T follicular helper cell (primary cell): Measurements from ENCODE around the gene SEMG2.

Experiments used
- DNase-seq: peaks from one replicate; pipeline ENCODE4 v3.0.0-alpha.2; 2020; ENCODE audit warnings: low read depth

SEMG2 gene

DNA sequence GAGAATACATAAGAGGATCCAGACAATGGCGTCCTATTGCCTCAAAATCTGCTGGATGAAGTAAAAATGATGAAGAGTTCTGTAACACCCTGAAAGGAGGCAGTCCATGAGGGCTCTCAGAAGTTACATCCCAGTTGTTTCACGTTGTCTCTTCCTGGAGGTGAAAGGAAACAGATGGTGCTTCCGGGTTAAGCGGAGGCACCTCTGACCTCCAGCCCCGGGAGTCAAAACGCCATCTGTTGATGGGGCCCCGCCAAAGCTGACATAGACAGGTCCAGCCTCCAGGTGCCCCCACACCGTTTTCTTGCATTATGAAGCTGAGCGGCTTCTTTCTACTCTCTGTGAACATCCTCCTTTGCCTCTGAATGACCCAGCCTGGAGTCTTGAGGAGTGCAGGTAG is 9.5 kb downstream of the SEMG2 start:
- no peak for DNase-seq

DNA sequence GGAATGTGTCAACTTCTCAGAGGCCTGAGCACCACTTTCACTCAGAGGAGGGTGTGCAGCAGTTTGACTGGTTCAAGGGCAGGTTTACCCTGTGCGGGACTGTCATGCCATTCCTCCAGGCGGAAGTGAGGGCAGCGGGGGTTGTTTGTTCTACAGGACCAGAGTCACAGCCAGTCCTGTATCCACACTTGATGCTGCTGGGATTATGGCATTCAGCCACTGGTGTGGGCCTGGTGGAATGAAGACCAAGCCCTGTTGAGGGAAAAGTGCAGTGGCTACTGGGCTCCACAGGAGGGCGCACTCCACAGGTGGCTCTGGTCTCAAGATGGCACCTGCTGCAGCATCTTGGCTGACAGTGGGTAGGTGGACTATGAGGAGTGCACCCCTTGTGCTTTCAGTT is 14.8 kb downstream of the SEMG2 start:
- no peak for DNase-seq

DNA sequence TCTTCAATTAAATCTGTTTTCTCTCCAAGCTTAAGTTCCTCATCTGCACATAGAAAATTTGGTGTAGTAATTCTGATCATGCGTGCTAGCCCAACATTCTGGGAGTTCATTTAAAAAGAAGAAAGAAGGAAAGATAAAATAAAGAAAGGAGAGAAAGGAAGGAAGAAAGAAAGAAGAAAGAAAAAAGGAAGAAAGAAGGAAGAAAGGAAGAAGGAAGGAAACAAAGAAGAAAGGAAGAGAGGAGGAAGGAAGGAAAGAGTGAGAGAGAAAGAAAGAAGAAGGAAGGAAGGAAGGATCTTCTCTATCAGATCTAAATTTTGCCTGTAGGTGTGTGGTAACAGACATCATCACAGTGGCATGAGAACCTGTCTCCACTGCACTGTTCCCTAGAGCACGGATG is 17.0 kb downstream of the SEMG2 start:
- DNase-seq: no peak

DNA sequence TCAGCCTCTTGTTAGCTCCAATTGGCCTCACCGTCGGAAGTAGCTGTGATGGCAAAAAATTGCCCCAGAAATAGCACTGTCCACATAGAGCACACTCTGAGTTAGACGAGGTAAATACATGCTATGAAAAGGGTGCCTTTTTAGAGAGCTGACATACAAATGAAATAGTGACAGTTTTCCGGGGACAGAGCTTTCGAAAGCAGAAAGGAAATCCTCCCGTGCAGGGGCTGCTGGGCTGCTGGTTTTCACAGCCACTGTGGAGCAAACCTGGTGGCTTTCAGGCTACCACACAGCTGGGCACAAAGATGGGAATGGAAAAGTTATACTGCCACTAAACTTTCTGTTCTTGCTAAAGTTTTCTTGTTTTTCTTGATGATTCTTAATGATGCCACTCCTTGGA is 24.9 kb downstream of the SEMG2 start:
- no peak for DNase-seq

DNA sequence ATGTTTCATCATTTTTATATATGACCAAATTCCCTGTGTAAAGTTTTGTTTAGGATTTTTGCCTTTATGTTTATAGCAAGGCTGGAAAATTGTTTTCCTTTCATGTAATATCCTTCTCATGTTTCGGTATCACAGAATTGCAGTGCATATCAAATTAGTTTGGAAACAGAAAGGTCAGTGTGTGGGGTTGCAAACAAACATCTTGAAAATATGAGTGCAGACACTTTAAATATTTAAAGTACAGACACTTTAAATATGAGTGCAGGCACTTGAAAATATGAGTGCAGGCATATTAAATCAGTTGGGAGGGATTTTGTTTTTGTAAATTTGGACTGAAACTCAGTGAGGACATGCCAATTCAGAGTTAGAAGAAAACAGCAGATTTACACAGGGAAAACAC is 26.7 kb downstream of the SEMG2 start:
- no peak for DNase-seq

DNA sequence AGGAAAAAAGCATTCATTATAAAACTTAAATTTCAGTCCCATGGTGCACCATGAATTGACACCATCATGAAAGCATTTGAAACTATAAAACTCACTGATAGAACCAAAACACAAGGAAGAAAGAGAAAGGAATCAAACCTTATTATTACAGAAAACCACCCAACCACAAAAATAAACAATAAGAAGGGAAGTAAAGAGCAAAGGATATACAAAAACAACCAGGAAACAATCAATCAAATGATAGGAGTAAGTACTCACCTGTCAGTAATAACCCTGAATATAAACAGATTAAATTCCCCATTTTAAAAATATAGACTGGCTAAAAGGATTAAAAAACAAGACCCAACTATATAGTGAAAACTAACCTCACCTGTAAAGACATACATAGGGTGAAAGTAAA is 27.4 kb downstream of the SEMG2 start:
- no peak for DNase-seq

DNA sequence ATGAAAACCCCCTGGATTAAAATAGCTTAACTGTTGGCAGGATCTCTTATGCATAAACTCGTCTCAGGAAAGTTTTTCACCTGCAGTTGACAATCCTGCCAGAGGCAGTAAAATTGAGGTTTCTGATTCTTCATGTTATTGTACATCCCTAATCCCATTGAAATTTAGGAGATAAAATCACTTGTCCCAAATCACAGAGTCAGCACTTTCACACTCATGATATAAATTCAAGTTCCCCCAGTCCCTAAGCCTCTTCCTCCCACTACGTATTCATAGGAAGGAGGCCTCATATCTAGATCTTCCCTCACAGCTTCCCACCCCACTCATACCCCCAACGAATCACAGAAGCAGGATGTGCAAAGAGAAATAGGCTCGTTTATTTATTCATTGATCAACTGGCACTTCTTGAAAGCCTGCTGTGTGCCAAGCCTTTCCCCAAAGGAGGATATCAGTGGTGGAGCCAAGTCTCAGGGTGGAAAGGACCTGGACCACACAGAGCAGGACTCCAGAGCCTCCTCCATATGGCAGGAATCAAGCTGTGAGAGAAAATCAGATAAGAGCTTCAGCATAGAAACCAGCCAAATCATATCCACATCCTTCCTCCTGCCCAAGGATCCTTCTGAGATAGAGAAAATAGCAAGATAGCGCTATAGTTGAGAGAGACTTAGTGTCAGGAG is 30.8 kb downstream of the SEMG2 start:
- DNase-seq: no peak

DNA sequence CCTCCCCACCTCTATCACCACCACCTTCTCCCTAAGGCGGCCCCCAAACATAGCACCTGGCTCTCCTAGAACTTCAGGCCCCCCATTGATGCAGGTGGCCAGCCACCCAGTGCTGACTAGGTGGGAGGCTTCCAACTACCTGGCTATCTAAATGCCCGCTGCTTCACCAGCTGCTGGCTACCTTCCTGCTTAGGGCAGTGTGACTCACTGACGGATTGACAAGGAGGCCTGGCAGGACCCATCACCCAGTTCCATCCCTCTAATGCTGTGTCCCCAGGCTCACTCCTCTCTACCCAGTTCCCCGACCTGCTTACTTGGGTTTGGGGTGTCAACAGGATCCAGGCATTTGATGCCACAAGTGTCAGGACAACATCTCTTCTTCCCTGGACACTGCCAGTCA is 32.1 kb downstream of the SEMG2 start:
- DNase-seq: no peak

DNA sequence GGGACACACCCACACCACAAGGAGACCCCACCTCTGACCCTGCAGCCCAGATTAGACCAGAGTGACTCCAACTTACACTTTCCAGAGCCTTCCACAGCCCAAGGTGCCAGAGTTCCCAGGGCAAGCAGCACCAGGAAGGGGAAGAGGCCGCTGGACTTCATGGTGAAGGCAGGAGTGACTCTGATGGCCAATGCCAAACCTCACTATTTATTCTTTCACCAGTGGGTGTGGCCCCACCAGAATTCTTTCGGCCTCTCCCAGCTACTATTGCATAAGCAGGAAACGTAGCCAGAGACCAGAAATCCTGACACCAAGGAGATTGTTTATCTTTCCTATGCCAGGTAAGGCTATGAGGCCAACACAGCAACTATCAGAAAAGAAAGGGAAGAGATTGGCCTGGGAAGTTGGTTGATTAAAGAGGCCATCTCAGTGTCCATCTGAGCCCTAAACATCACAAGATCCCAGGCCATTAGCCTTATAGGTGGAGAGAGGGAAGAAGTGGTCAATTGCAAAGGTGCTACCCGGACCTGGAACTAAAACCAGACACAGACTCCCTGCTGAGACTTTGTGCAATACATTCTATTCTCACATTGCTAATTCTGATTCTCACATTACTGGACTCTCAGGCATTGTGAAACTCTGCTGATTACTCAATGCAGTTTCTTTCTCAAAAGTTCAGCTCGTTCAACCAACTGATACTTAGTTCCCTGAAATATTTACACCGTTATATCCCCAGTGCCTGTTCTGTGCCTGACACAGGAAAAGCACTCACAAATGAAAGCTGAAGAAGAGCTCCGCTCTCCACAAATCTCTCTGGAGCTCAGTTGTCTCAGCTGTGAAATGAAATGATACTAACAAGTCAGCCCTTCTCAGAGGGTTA is 33.5 kb downstream of the SEMG2 start, which contains the start of gene SLPI:
TSS of gene SLPI (minus strand) at position 182 of the 880 bp plus-strand sequence. CDS start at position 161, 21 bp downstream.
- no peak for DNase-seq

DNA sequence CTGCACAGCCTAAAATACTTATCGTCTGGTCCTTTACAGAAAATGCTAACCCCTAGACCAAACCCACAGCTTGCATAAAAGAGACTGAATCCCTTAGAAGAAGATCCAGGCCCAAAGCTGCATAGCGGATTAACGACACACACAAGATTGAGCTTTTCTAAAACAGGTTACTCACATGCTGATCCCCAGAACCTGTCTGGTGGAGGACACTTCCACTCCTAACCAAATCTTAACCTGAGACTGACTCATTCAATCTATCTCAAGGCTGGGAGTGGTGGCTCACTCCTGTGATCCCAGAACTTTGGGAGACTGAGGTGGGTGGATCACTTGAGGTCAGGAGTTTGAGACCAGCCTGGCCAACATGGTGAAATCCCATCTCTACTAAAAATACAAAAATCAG is 36.0 kb downstream of the SEMG2 start:
- no peak for DNase-seq

DNA sequence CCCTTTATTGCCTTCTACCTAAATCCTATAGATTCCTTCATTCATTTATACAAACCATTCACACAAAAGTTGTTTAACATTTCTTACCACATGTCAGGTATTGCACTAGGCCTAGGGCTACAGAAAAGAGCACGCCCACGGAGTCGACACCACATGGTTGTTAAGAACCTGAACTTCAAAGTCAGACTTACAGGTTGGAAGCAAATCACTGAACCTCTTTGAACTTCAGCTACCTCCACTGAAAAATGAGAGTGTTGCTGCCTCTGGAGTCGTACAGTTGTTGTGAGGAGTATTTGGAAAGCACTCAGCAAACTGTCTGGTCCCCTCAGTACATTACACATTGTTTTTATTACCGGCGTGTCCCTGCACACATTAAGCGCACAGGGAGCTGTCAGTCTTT is 36.5 kb downstream of the SEMG2 start:
- no peak for DNase-seq

DNA sequence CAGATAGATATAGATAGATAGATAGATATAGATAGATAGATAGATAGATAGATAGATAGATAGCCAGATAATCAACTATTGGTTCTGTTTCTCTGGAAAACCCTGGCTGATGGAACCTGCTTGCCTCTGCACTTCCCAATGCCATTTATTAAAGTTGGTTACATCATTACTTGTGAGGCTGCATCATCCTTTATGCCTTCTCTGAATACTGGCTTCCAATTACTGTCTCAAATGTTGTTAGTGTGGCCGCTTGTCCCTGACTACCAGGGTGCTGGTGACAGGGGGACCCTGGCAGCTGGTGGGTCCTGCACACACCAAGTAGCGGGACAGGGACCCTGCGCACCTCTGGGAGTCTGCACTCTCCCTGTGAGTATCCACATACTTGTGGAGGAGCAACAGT is 37.1 kb downstream of the SEMG2 start:
- no peak for DNase-seq

DNA sequence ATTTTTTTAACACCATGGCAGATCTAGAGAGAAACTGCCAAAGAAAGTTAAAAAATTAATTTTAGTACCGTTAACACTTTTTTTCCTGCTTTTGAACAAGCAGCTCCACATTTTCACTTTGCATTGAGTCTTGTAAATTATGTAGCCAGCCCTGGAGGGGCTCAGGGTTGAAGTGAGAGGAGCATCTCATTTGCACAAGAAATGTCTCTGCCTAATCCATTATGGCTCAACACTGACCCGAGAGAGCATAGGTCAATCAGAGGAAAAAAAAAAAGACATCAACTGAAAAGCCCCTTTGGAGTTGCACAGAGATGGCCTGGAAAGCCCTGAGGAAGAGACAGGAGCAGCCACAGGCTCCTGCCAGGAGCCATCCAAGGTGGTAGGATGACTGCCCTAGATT is 37.5 kb downstream of the SEMG2 start:
- no peak for DNase-seq

DNA sequence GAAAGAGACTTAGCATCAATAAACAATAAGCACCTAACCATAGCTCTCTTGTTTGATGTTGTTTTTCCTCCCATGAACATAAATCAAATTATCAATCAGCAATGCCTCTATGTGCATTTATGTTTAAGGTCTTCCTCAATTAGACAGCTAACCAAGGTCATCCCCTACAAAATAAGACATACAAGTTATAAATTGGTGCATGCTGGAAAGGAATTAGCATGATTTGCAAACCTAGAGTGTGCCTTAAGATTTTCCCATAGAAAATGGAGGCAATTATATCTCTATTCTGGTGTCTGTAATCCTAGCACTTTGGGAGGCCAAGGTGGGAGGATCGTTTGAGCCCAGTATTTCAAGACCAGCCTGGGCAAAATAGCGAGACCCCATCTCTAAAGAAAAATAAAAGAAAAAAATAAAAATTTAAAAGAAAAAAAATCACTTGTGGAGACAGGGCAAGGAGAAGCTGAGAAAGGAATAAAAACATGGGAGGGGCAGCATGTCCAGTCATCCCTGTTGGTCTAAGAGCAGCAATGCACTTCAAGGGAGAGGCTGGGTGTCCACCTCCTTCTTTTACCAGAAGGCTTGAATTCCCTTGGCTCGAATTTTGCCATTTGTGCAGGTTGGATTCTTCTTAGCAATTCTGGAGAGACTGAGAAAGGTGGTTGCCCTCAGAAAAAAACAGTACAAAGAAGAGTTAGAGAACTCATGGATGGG is 42.5 kb downstream of the SEMG2 start:
- no peak for DNase-seq

DNA sequence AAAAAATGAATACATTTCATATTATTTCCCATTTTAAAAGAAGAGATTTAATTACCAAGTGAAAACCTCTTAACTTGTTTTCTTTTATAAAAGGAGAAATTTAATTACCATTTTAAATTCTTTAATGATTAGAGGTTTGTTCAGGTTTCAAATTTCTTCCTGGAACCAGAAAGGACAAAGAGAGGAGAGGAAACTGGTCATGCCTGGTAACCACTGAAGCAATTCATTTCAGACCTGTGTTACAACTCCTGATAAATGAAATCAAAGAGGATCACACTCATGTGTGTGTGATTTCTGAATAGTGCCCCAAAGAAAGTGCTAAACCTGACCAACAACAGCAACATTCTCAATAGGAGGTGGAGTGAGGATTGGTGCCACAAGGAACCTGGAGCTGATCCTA is 45.8 kb downstream of the SEMG2 start:
- no peak for DNase-seq

DNA sequence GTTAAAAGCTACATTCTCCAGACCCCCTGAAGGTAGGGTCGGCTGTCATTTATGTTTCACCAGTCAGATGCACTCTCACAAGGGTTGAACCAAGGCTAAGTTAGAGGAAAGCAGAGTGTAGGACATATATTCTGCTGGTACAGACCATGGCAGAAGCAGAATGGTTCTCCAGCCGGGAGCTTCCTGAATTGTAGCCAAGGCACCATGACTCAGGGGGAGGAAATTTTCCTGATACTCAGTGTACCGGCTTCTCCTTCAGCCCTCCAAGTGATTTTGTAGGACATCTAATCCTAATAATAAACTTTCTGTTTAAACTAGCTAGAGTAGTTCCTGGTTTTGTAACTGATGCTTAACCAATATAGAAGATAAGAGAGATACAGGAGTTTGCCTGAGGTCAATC is 47.4 kb downstream of the SEMG2 start:
- DNase-seq: no peak

DNA sequence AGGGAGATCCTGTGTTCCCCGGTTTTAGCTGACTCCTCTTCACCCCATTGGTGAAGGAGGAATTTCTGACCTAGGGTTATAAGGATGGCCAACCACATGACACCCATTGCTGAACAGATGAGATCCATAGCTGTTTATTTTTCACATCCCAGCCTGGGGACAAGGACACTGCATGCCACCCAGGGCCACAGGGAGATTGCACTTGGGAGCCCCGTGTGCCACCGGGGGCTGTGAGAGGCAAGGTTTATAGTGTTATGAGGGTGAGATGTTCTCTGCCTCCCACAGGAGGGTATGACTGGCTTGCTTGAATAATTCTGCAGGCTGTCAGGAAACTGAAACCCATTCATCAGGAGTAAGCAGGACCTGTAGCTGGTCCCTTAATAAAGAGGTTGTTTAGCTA is 47.9 kb downstream of the SEMG2 start:
- DNase-seq: no peak

DNA sequence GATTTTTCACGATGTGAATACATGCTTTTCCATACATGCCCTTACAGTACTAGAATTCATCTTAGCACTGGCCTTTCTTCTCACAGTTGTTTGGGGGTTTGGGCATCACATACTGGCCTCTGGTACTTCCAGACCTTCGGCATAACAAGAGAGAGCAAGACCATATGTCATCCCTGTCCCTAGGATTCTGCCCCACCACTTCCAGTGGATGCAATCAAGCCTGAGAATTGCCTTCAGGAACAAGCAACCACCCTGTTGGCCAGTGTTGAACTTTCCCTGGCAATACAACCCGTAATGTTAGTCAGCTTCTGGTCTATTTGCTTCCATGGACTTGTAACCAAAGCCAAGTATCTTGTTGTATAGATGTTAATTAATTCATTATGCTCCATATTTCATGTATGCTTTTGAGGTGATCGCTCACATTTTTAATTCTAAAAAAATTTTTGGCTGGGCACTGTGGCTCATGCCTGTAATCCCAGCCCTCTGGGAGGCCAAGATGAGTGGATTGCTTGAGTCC is 48.6 kb downstream of the SEMG2 start:
- DNase-seq: no peak
